Measurements from ENCODE around the gene TRNT1. TPM values are rescaled to one million over a fixed set of nuclear protein-coding genes. Genes with fewer than 3 reads are reported as not detected.
A peak's percentile ranks its signal among the peaks of the same experiment; 100 is the strongest.

The TRNT1 gene
- total RNA-seq, 1 experiment from 2014 or later, result 34.3 TPM

GRCh38 chr3:3105246-3105645 lies 21.5 kb upstream of the TRNT1 start:
- DNase-seq, result no peak
- Histone ChIP-seq H3K27me3 (no peaks in the 10 kb centered on the region), H3K27ac (no peak overlapping the region), H3K4me1 (no peaks in the 10 kb centered on the region), H3K9me3 (replicated peaks) (no peaks in the 10 kb centered on the region), H3K36me3 (no peaks in the 10 kb centered on the region), H3K4me3 (no peak overlapping the region)

- no peaks in the 10 kb centered on the region for H3K9me3 ChIP-seq (replicated peaks)
- no peak for DNase-seq
- H3K36me3 ChIP-seq, result no peaks in the 10 kb centered on the region
- H3K27me3 ChIP-seq, result no peaks in the 10 kb centered on the region
- no peaks in the 10 kb centered on the region for H3K4me1 ChIP-seq
- H3K27ac ChIP-seq, result no peak overlapping the region
- H3K4me3 ChIP-seq, result no peak overlapping the region
Measured at GRCh38 chr3:3105815-3106214, 20.9 kb upstream of the TRNT1 start.

GRCh38 chr3:3107181-3107580 lies 19.6 kb upstream of the TRNT1 start:
- H3K4me3 ChIP-seq, result no peak overlapping the region
- H3K4me1 ChIP-seq, result no peaks in the 10 kb centered on the region
- H3K27me3 ChIP-seq, result no peaks in the 10 kb centered on the region
- no peak for DNase-seq
- no peaks in the 10 kb centered on the region for H3K36me3 ChIP-seq
- no peaks in the 10 kb centered on the region for H3K9me3 ChIP-seq (replicated peaks)
- no peak overlapping the region for H3K27ac ChIP-seq

- H3K36me3 ChIP-seq, result no peaks in the 10 kb centered on the region
Measured at GRCh38 chr3:3107858-3108257, 18.9 kb upstream of the TRNT1 start.

GRCh38 chr3:3109407-3110298 lies 17.1 kb upstream of the TRNT1 start:
- Histone ChIP-seq H3K9me3 (replicated peaks) (no peaks in the 10 kb centered on the region), H3K27ac (no peak overlapping the region), H3K4me3 (no peak overlapping the region), H3K4me1 (no peaks in the 10 kb centered on the region), H3K36me3 (no peaks in the 10 kb centered on the region), H3K27me3 (no peaks in the 10 kb centered on the region)
- no peak for DNase-seq

More at GRCh38 chr3:3107858-3108257, 18.9 kb upstream of the TRNT1 start:
- no peak for DNase-seq
- Histone ChIP-seq H3K9me3 (replicated peaks) (no peaks in the 10 kb centered on the region), H3K4me1 (no peaks in the 10 kb centered on the region), H3K27ac (no peak overlapping the region), H3K4me3 (no peak overlapping the region), H3K27me3 (no peaks in the 10 kb centered on the region)

- Histone ChIP-seq H3K27ac (no peak within 1 kb of the TSS), H3K36me3 (no peaks in the 10 kb centered on the region), H3K4me3 (no peak within 1 kb of the TSS), H3K9me3 (replicated peaks) (no peaks in the 10 kb centered on the region), H3K27me3 (no peaks in the 10 kb centered on the region), H3K4me1 (no peaks in the 10 kb centered on the region)
- DNase-seq, result no peak
Measured at GRCh38 chr3:3110299-3110630, 16.5 kb upstream of the TRNT1 start, which contains the start of gene IL5RA. Gene IL5RA (minus strand): TSS chr3:3110374. CDS start chr3:3104984, 5,390 bp downstream.

GRCh38 chr3:3110749-3111361 lies 15.9 kb upstream of the TRNT1 start:
- no peak overlapping the region for H3K4me3 ChIP-seq
- no peaks in the 10 kb centered on the region for H3K36me3 ChIP-seq
- no peaks in the 10 kb centered on the region for H3K9me3 ChIP-seq (replicated peaks)
- no peaks in the 10 kb centered on the region for H3K27me3 ChIP-seq
- no peak for DNase-seq
- no peaks in the 10 kb centered on the region for H3K4me1 ChIP-seq
- H3K27ac ChIP-seq, result no peak overlapping the region

- Histone ChIP-seq H3K4me3 (no peak overlapping the region), H3K36me3 (no peaks in the 10 kb centered on the region), H3K9me3 (replicated peaks) (no peaks in the 10 kb centered on the region), H3K27ac (no peak overlapping the region), H3K27me3 (no peaks in the 10 kb centered on the region), H3K4me1 (no peaks in the 10 kb centered on the region)
- no peak for DNase-seq
Measured at GRCh38 chr3:3113042-3113709, 13.6 kb upstream of the TRNT1 start.

GRCh38 chr3:3117651-3118050 lies 9.1 kb upstream of the TRNT1 start:
- Histone ChIP-seq H3K27me3 (no peaks in the 10 kb centered on the region), H3K4me1 (no peaks in the 10 kb centered on the region), H3K4me3 (no peak overlapping the region), H3K36me3 (no peaks in the 10 kb centered on the region), H3K9me3 (replicated peaks) (no peaks in the 10 kb centered on the region), H3K27ac (no peak overlapping the region)
- no peak for DNase-seq

GRCh38 chr3:3119393-3119851 lies 7.3 kb upstream of the TRNT1 start:
- Histone ChIP-seq H3K27ac (no peak overlapping the region), H3K27me3 (no peaks in the 10 kb centered on the region), H3K4me3 (no peak overlapping the region), H3K9me3 (replicated peaks) (no peaks in the 10 kb centered on the region), H3K36me3 (no peaks in the 10 kb centered on the region), H3K4me1 (no peaks in the 10 kb centered on the region)
- no peak for DNase-seq

GRCh38 chr3:3125977-3126376 lies 763 bp upstream of the TRNT1 start:
- Histone ChIP-seq H3K4me1 (no peaks in the 10 kb centered on the region), H3K27me3 (no peaks in the 10 kb centered on the region), H3K36me3 (peaks cover 23% of the 10 kb centered on the region), H3K27ac (peak overlapping the region; percentile 93), H3K4me3 (peak overlapping the region; percentile 92), H3K9me3 (replicated peaks) (no peaks in the 10 kb centered on the region)
- no peak for DNase-seq

- peak overlapping the region; percentile 93 for H3K27ac ChIP-seq
- no peaks in the 10 kb centered on the region for H3K27me3 ChIP-seq
- peak overlapping the region; percentile 92 for H3K4me3 ChIP-seq
- H3K9me3 ChIP-seq (replicated peaks), result no peaks in the 10 kb centered on the region
- H3K4me1 ChIP-seq, result no peaks in the 10 kb centered on the region
- peak; percentile 6 to 18 for DNase-seq
- H3K36me3 ChIP-seq, result peaks cover 27% of the 10 kb centered on the region
Measured at GRCh38 chr3:3127432-3128010, 781 bp downstream of the TRNT1 start.

GRCh38 chr3:3129579-3129978 lies 2.8 kb downstream of the TRNT1 start:
- H3K27me3 ChIP-seq, result no peaks in the 10 kb centered on the region
- DNase-seq, result no peak
- H3K9me3 ChIP-seq (replicated peaks), result no peaks in the 10 kb centered on the region
- H3K4me1 ChIP-seq, result no peaks in the 10 kb centered on the region
- no peak overlapping the region for H3K27ac ChIP-seq
- H3K4me3 ChIP-seq, result no peak overlapping the region
- peaks cover 28% of the 10 kb centered on the region for H3K36me3 ChIP-seq

GRCh38 chr3:3133500-3133899 lies 6.8 kb downstream of the TRNT1 start:
- Histone ChIP-seq H3K4me1 (no peaks in the 10 kb centered on the region), H3K27me3 (no peaks in the 10 kb centered on the region), H3K27ac (no peak overlapping the region), H3K36me3 (peaks cover 46% of the 10 kb centered on the region), H3K9me3 (replicated peaks) (no peaks in the 10 kb centered on the region), H3K4me3 (no peak overlapping the region)
- no peak for DNase-seq
